GM23248 (cell line): ENCODE data around the gene PDIA5.

ENCODE experiments used
- EZH2 ChIP-seq: fragments of 200-600 bp; sonication (generic); IDR thresholded peaks from 2 replicates; pipeline ENCODE4 v1.6.1; 2018; ENCODE audit warnings: antibody characterized with exemption, mild to moderate bottlenecking; ENCODE audit not compliant: insufficient read depth, poor library complexity, severe bottlenecking
- EZH2phosphoT487 ChIP-seq: fragments of 200-600 bp; sonication (generic); IDR thresholded peaks from 2 replicates; pipeline ENCODE4 v1.6.1; 2018; ENCODE audit warnings: antibody characterized with exemption, moderate library complexity, mild to moderate bottlenecking, low read depth; ENCODE audit not compliant: insufficient read depth

DNA sequence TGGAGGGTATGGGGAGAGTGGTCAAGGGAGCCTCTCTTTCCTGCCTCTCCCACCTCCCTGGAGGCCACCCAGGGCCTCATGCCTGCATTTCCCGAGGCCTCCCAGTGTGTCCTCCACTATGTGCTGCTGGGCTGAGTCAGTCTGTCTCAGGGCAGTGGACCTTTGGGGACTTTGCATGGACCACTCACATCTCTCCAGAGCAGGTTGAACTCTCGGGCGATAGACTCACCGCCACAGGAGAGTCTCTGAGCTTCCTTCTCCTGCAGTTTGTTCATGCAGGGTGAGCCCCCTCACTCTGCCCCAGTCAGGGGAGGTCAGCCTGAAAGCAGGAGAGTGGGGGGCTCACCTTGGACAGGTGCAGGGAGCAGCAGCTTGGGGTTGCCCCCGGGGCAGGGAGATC is 74.5 kb downstream of the PDIA5 start:
- TF ChIP-seq EZH2phosphoT487 (no peak), EZH2 (no peak)
